ENCODE measurements around the gene QRICH1.

QRICH1 gene

GRCh38 chr3:49132437-49133225, 38.8 kb upstream of the QRICH1 start, which contains the start of gene LAMB2:
TSS of gene LAMB2 (minus strand) at chr3:49133050. CDS start at chr3:49132867, 183 bp downstream.
- TF ChIP-seq, protein P1, sequence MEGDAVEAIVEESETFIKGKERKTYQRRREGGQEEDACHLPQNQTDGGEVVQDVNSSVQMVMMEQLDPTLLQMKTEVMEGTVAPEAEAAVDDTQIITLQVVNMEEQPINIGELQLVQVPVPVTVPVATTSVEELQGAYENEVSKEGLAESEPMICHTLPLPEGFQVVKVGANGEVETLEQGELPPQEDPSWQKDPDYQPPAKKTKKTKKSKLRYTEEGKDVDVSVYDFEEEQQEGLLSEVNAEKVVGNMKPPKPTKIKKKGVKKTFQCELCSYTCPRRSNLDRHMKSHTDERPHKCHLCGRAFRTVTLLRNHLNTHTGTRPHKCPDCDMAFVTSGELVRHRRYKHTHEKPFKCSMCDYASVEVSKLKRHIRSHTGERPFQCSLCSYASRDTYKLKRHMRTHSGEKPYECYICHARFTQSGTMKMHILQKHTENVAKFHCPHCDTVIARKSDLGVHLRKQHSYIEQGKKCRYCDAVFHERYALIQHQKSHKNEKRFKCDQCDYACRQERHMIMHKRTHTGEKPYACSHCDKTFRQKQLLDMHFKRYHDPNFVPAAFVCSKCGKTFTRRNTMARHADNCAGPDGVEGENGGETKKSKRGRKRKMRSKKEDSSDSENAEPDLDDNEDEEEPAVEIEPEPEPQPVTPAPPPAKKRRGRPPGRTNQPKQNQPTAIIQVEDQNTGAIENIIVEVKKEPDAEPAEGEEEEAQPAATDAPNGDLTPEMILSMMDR (IDR thresholded peaks at IDR 0.05; ENCODE audit: low read depth, low read length): no peak
- peak within 1 kb of the TSS; percentile 88 for H3K4me3 ChIP-seq (ENCODE audit: low read depth, low read length)

GRCh38 chr3:49132073-49132436, 38.2 kb upstream of the QRICH1 start:
- TF ChIP-seq, protein P1 (IDR thresholded peaks at IDR 0.05; ENCODE audit: low read depth, low read length): no peak
- H3K4me3 ChIP-seq (ENCODE audit: low read depth, low read length): peak overlapping the region; percentile 88

DNA sequence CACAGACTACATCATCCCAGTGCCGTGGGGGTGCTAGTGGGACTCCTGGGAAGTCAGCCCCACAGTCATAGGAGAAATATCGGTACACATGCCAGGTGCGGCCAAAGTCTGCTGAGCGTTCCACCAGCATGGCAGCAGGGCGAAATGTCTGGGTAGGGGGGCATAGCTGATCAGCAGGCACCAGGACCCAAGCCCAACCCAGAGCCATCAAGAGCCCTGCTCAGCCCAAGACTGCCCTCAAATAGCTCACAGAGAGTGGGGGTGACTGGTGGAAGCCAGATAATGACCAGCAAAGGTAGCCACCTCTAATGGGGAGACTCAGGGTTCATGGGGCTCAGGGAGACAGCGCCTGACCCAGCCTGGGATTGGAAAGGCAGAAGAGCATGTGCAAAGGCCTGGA, 37.7 kb upstream of the QRICH1 start:
- TF ChIP-seq, protein P1 (IDR thresholded peaks at IDR 0.05; ENCODE audit: low read depth, low read length): no peak
- peak overlapping the region; percentile 88 for H3K4me3 ChIP-seq (ENCODE audit: low read depth, low read length)

GRCh38 chr3:49131040-49131439, 37.2 kb upstream of the QRICH1 start:
- H3K4me3 ChIP-seq (ENCODE audit: low read depth, low read length): no peak overlapping the region
- TF ChIP-seq, protein P1 (IDR thresholded peaks at IDR 0.05; ENCODE audit: low read depth, low read length): no peak

DNA sequence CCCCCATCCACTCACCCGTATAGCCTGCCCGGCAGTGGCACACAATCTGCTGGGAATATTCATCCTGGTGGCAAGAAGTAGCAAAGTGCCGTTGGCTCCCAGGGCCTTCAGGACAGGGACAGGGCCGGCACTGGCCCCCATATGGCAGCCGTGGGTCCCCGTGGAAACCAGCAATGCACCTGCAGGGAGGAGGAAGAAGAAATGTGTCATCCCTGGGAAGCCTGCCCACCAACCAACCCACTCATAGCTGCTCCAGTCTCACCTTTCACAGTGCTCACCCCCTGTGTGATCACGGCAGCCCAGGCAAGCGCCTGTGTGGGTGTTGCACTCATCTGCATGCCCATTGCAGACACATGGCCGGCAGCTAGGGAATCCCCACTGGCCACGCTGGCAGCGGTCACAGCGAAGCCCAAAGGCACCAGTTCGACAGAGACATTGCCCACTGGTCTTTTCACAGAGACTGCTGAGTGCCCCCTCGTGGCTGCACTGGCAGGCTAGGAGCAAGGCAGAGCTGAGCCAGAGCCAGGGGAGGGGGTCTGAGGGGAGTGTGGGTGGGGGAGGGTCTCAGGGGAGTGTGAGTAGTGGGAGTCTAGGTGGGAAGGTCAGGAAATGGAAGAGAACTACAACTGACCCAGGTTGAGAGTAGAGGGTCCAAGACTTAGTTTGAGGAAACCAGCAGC, 31.3 kb upstream of the QRICH1 start:
- TF ChIP-seq, protein P1 (IDR thresholded peaks at IDR 0.05; ENCODE audit: low read depth, low read length): no peak
- H3K4me3 ChIP-seq (ENCODE audit: low read depth, low read length): no peak overlapping the region

DNA sequence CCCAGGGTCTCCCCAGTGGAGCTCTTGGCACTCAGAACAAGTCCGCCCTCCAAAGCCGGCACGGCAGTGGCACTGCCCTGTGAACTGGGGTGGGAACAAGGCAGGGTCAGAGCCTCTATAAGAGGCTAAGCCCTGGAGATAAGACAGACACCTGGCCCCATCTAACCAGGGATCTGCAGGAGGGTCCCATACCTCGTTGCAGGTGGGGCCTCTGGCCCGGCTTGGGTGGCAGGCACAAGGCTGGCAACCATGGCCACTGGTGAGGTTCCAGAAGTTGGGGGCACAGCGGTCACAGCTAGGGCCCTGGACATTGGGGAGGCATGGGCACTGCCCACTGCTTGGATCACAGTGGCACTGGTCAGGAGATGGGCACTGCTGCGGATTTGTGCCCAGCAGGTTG, 30.3 kb upstream of the QRICH1 start:
- no peak overlapping the region for H3K4me3 ChIP-seq (ENCODE audit: low read depth, low read length)
- TF ChIP-seq, protein P1 (IDR thresholded peaks at IDR 0.05; ENCODE audit: low read depth, low read length): no peak

DNA sequence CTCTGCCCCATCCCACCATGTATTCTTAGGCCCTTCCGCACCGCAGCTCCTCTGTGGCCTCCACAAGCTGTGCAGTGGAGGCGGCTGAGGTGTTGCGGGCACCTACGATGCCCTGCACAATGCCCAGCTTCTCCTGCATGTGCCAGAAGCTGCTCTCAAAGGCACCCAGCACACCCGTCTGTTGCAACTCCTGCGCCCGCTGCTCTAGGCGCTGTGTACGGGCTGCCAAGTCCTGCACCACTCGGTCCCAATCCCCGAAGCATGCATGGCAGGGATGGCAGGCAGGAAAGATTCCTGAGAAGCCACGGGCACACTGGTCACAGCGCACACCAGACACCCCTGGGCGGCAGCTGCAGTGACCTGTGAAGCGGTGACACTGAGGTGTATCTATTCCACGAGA, 29.8 kb upstream of the QRICH1 start:
- TF ChIP-seq, protein P1 (IDR thresholded peaks at IDR 0.05; ENCODE audit: low read depth, low read length): no peak

More for the DNA sequence above, 29.8 kb upstream of the QRICH1 start:
- no peak overlapping the region for H3K4me3 ChIP-seq (ENCODE audit: low read depth, low read length)

Data from WI38 (cell line).